Progenitor cell of endocrine pancreas (in vitro differentiated cells): Measurements from ENCODE around the gene KRTAP1-4. TPM values are rescaled to one million over a fixed set of nuclear protein-coding genes. Genes with fewer than 3 reads are reported as not detected.

ENCODE experiments used
- DNase-seq: peaks from one replicate; pipeline ENCODE4 v3.0.0; 2021; ENCODE audit warnings: low spot score; ENCODE audit not compliant: unreplicated experiment
- H3K27ac Mint-ChIP-seq: 2 replicates; pipeline ENCODE4 v1.8.0; 2021; ENCODE audit warnings: mild to moderate bottlenecking, moderate library complexity, mixed read lengths
- H3K27me3 Mint-ChIP-seq: 2 replicates; pipeline ENCODE4 v1.8.0; 2021; ENCODE audit warnings: mixed read lengths
- H3K36me3 Mint-ChIP-seq: 2 replicates; pipeline ENCODE4 v1.8.0; 2022; ENCODE audit warnings: mixed read lengths; ENCODE audit not compliant: insufficient read depth
- H3K4me1 Mint-ChIP-seq: 2 replicates; pipeline ENCODE4 v1.8.0; 2021; ENCODE audit warnings: low read depth, mixed read lengths
- H3K4me3 Mint-ChIP-seq: 2 replicates; pipeline ENCODE4 v1.8.0; 2021; ENCODE audit warnings: low read depth, mild to moderate bottlenecking, moderate library complexity, mixed read lengths
- H3K9me3 Mint-ChIP-seq: 2 replicates; pipeline ENCODE4 v1.8.0; 2021; ENCODE audit warnings: low read depth, mixed read lengths
- total RNA-seq: library from RNA; stranded (reverse); gene quantifications from 2 replicates; pipeline ENCODE4 v1.2.1, GENCODE V29; 2021
- TF ChIP-seq, protein P1 (sequence below): fragments of 200-600 bp; sonication (generic); IDR thresholded peaks from one replicate; pipeline ENCODE4 v1.5.0; 2021; ENCODE audit warnings: antibody characterized with exemption, mild to moderate bottlenecking; ENCODE audit not compliant: unreplicated experiment

Gene KRTAP1-4
- total RNA-seq, 1 donor from 2014 or later: not detected

DNA sequence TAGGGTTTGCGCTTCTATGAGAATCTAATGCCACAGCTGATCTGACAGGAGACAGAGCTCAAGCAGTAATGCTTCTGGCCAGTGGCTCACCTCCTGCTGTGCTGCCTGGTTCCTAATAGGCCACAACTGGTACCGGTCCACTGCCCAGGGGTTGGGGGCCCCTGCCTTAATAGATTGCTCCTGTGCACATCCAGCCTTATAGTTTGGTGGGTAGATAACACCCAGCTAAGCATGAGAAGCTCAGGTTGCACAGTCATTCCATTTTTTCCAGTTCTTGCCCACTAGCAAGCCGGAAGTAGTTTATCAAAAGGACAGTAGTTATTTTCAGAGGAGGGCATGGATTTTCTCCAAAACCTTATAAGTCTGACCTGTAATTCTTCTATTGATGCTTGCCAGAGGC, 10.6 kb downstream of the KRTAP1-4 start:
- Mint-ChIP-seq H3K36me3 (no peaks in the 10 kb centered on the region), H3K4me3 (no peak overlapping the region), H3K27ac (no peak overlapping the region), H3K9me3 (peaks cover 2% of the 10 kb centered on the region), H3K27me3 (no peaks in the 10 kb centered on the region), H3K4me1 (peaks cover 4% of the 10 kb centered on the region)
- no peak for DNase-seq
- TF ChIP-seq, protein P1, sequence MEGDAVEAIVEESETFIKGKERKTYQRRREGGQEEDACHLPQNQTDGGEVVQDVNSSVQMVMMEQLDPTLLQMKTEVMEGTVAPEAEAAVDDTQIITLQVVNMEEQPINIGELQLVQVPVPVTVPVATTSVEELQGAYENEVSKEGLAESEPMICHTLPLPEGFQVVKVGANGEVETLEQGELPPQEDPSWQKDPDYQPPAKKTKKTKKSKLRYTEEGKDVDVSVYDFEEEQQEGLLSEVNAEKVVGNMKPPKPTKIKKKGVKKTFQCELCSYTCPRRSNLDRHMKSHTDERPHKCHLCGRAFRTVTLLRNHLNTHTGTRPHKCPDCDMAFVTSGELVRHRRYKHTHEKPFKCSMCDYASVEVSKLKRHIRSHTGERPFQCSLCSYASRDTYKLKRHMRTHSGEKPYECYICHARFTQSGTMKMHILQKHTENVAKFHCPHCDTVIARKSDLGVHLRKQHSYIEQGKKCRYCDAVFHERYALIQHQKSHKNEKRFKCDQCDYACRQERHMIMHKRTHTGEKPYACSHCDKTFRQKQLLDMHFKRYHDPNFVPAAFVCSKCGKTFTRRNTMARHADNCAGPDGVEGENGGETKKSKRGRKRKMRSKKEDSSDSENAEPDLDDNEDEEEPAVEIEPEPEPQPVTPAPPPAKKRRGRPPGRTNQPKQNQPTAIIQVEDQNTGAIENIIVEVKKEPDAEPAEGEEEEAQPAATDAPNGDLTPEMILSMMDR: no peak

GRCh38 chr17:41018541-41018940, 11.5 kb downstream of the KRTAP1-4 start:
- DNase-seq: no peak
- no peaks in the 10 kb centered on the region for H3K27me3 Mint-ChIP-seq
- no peak overlapping the region for H3K4me3 Mint-ChIP-seq
- no peaks in the 10 kb centered on the region for H3K36me3 Mint-ChIP-seq
- H3K9me3 Mint-ChIP-seq: peaks cover 2% of the 10 kb centered on the region
- TF ChIP-seq, protein P1: no peak
- peaks cover 4% of the 10 kb centered on the region for H3K4me1 Mint-ChIP-seq
- H3K27ac Mint-ChIP-seq: no peak overlapping the region

DNA sequence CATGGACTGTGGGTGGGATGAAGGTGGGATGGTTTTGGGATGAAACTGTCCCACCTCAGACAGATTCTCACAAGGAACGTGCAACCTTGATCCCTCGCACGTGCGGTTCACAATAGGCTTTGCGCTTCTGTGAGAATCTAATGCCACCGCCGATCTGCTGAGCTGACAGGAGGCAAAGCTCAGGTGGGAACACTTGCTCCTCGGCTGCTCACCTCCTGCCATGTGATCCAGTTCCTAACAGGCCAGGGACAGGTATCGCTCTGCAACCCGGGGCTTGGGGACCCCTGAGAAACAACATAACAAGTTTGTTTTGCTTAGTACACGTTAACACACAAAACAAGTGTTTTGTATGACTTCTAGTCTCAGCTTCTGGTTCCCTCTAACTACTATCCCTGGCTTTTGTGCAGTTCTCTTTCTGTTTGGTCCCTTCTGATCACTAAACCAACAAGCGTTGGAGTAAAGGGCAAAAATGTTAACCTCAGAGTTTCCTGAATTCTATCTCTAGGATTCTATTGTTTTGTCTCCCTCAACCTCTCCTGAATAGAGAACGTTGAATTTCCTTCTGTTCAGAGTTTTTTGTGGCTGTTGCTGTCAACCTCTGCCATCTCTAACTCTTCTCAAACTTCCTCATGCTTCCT, 13.3 kb downstream of the KRTAP1-4 start:
- Mint-ChIP-seq H3K36me3 (no peaks in the 10 kb centered on the region), H3K27me3 (no peaks in the 10 kb centered on the region), H3K27ac (no peak overlapping the region), H3K4me3 (no peak overlapping the region), H3K4me1 (peaks cover 4% of the 10 kb centered on the region), H3K9me3 (peaks cover 2% of the 10 kb centered on the region)
- TF ChIP-seq, protein P1: no peak
- no peak for DNase-seq

GRCh38 chr17:41015454-41015853, 14.5 kb downstream of the KRTAP1-4 start:
- H3K27ac Mint-ChIP-seq: no peak overlapping the region
- H3K4me3 Mint-ChIP-seq: no peak overlapping the region
- H3K36me3 Mint-ChIP-seq: no peaks in the 10 kb centered on the region
- TF ChIP-seq, protein P1: no peak
- no peaks in the 10 kb centered on the region for H3K27me3 Mint-ChIP-seq
- no peak for DNase-seq
- H3K4me1 Mint-ChIP-seq: peaks cover 4% of the 10 kb centered on the region
- no peaks in the 10 kb centered on the region for H3K9me3 Mint-ChIP-seq

GRCh38 chr17:41013606-41014005, 16.4 kb downstream of the KRTAP1-4 start:
- Mint-ChIP-seq H3K4me3 (no peak overlapping the region), H3K4me1 (peaks cover 17% of the 10 kb centered on the region), H3K36me3 (no peaks in the 10 kb centered on the region), H3K9me3 (no peaks in the 10 kb centered on the region), H3K27ac (no peak overlapping the region), H3K27me3 (no peaks in the 10 kb centered on the region)
- DNase-seq: no peak
- TF ChIP-seq, protein P1: no peak
